HUES48 (cell line): Measurements from ENCODE around the gene ARSJ.

Source experiments
- H3K27ac ChIP-seq: one replicate; pipeline ENCODE4 v1.7.0; 2013; ENCODE audit warnings: low read depth, low read length, inconsistent platforms
- H3K27me3 ChIP-seq: 2 replicates; pipeline ENCODE4 v1.6.1; 2013; ENCODE audit warnings: mild to moderate bottlenecking, low read length; ENCODE audit not compliant: control insufficient read depth, insufficient read depth
- H3K36me3 ChIP-seq: 2 replicates; pipeline ENCODE4 v1.6.1; 2013; ENCODE audit warnings: low read length; ENCODE audit not compliant: control insufficient read depth, insufficient read depth
- H3K4me1 ChIP-seq: 2 replicates; pipeline ENCODE4 v1.6.1; 2013; ENCODE audit warnings: mild to moderate bottlenecking, low read length; ENCODE audit not compliant: control insufficient read depth, insufficient read depth
- H3K4me3 ChIP-seq: 2 replicates; pipeline ENCODE4 v1.5.1; 2013; ENCODE audit warnings: mild to moderate bottlenecking, low read depth, low read length
- H3K9ac ChIP-seq: 2 replicates; pipeline ENCODE4 v1.6.1; 2013; ENCODE audit warnings: mild to moderate bottlenecking, low read depth, low read length, moderate library complexity
- H3K9me3 ChIP-seq: 2 replicates; pipeline ENCODE4 v1.6.1; 2013; ENCODE audit warnings: low read length; ENCODE audit not compliant: control insufficient read depth, insufficient read depth

ARSJ gene

DNA sequence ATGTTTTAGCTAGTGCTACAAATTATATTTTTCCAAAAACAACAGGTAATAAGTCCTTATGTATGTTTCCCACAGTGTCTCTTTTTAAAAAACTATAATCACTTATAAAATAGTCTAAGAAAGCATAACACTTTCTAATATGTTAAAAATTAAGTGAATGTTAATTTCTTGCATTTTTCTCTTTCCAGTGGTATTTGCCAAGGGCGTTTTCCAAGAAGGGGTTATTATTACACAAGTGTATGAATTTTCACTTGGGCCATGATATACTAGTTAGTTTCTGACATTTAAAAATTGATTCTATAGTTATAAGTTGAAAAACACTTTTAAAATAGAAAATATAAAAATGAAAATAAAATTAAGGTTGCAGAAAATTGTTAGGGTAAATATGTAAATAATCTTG is 74.6 kb downstream of the ARSJ start:
- no peak overlapping the region for H3K4me3 ChIP-seq
- H3K36me3 ChIP-seq, result no peaks in the 10 kb centered on the region
- no peaks in the 10 kb centered on the region for H3K27me3 ChIP-seq
- H3K27ac ChIP-seq, result no peak overlapping the region
- no peaks in the 10 kb centered on the region for H3K4me1 ChIP-seq
- H3K9ac ChIP-seq, result no peak overlapping the region
- no peaks in the 10 kb centered on the region for H3K9me3 ChIP-seq

DNA sequence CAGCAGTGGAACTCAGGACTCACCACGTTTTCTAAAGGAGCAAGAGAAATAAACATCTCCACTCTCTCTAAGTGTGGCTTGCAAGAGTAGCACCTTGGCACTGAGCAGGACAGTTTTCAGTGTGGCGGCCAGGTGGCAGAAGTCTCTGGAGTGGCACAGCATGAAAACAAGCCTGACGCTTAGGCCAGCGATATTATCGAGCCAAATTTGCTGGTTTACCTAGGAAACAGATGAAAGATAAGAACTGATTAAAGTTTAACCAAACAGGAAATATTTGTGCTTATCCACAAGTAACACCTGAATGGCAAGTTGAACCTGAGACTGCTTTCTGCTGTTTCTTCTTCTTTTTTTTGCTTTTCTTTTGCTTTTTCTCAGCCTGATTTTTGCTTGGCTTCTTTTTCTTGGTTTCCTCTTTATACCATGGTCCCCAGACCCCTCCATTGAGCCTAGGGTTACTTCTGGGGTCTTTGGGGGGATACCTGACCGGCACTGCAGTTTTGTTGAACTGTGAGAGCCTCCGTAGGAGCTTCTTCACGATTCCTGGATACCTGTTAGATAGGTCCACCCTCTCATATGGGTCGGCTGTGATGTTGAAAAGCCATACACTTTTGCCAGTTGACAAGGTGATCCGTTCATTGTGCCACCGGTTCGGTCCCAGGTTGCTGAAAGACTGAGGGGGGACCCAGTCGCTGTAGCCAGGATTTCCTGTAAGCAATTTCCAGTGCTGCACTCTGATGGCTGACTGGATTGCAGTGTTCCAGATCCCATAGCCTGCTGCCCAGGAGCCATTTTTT is 77.3 kb downstream of the ARSJ start:
- Histone ChIP-seq H3K9ac (no peak overlapping the region), H3K27ac (no peak overlapping the region), H3K9me3 (no peaks in the 10 kb centered on the region), H3K36me3 (no peaks in the 10 kb centered on the region), H3K4me3 (no peak overlapping the region), H3K27me3 (no peaks in the 10 kb centered on the region), H3K4me1 (no peaks in the 10 kb centered on the region)

DNA sequence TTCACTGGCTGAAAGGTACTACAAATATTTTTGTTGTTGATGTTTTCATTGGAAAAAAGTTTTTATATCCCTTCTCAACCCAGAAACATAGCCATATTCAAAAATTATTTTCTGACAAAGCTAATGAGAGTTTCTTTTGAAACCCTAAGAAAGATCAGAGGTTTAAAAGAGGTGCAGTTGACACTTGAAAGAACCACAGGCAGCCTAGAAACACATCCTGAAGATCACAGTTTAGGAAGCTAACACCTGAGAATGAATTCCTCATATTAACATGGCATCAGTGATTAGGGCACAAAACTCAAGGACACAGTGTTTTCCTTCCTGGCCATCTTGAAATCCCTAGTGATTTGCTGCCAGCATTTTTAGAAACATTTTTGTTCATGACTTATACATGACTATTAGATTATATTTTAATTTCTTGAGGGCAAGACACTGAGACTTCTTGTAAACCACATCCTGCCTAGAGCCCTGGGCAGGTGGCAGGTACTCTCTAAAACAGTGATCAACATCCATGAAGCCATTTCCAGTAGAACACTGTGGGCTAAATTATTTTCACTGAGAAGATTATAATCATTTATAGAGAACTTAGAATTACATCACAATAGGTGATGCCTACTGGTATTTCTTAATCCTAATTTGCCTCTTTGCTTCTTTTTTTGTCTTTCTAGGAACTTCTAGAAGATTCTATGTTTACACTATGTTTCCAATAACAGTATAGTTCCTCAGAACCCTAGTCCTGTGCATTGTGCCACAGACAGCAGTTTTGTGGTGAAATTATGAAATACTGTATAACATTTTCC is 80.0 kb downstream of the ARSJ start:
- H3K27me3 ChIP-seq, result no peaks in the 10 kb centered on the region
- H3K4me3 ChIP-seq, result no peak overlapping the region
- H3K9me3 ChIP-seq, result no peaks in the 10 kb centered on the region
- no peak overlapping the region for H3K27ac ChIP-seq
- no peak overlapping the region for H3K9ac ChIP-seq
- no peaks in the 10 kb centered on the region for H3K4me1 ChIP-seq
- no peaks in the 10 kb centered on the region for H3K36me3 ChIP-seq

DNA sequence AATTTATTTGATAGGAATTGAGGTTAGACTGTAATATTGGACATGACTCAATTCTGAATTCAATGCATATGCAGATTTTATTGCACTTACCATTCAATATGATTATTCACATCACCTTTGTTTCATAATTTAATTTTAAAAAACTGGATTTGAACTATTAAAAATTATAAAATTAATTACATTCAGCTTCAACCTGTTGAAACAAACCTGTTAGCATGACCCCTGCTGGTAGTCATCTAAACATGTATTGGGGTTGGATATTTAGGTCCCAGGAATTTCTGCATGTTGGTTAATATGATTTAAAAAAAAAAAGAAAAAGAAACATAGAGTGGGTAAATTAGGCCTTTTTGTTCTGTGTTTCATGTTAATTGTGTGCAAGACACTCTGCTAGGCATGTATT is 85.9 kb downstream of the ARSJ start:
- H3K27me3 ChIP-seq, result no peaks in the 10 kb centered on the region
- no peaks in the 10 kb centered on the region for H3K4me1 ChIP-seq
- H3K9me3 ChIP-seq, result no peaks in the 10 kb centered on the region
- no peak overlapping the region for H3K9ac ChIP-seq
- H3K27ac ChIP-seq, result no peak overlapping the region
- H3K36me3 ChIP-seq, result no peaks in the 10 kb centered on the region
- no peak overlapping the region for H3K4me3 ChIP-seq

DNA sequence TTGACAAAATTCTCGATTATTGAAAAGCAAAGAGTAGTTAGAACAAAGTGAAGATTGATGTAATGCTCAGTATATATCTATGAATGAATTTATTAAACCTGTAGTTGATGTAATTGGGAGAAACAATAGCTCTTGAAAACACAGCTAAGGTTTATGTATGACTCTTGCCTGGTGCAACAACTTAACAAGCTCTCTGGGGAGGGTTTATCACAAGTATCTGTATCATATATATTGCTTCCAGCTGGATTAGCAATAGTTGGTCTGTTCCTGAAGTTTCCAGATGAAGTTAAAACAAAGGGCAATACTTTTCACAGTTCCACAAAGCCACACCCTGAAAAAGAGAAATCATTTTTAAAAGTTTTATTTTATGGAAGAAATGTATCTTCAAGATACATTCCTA is 91.4 kb downstream of the ARSJ start:
- H3K27ac ChIP-seq, result no peak overlapping the region
- no peaks in the 10 kb centered on the region for H3K9me3 ChIP-seq
- H3K4me1 ChIP-seq, result peaks cover 9% of the 10 kb centered on the region; the same call in 1 of the 2 replicates
- no peak overlapping the region for H3K4me3 ChIP-seq
- H3K27me3 ChIP-seq, result no peaks in the 10 kb centered on the region
- no peak overlapping the region for H3K9ac ChIP-seq
- H3K36me3 ChIP-seq, result no peaks in the 10 kb centered on the region

DNA sequence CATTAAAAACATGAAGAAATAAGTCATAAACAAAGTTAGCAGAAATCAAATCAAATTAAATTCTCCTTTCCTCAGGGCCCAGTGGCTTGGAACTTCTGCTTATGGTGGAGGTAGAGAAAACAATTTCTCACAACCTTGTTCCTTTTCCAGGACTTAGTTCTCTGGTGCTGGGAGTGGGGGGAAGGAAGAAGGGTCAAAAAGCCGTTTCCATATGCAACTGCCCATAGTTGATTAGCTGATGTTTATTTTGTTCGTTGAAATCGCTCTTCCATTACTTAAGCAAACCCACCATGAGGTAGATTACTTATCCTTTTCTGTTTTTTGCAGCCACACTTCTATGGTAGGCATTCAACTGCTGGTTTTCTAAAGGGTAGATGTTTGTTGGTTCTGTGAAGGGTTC is 94.2 kb downstream of the ARSJ start:
- H3K9ac ChIP-seq, result no peak overlapping the region
- H3K27me3 ChIP-seq, result no peaks in the 10 kb centered on the region
- H3K36me3 ChIP-seq, result no peaks in the 10 kb centered on the region
- no peaks in the 10 kb centered on the region for H3K9me3 ChIP-seq
- H3K27ac ChIP-seq, result no peak overlapping the region
- peaks cover 9% of the 10 kb centered on the region; the same call in 1 of the 2 replicates for H3K4me1 ChIP-seq
- H3K4me3 ChIP-seq, result no peak overlapping the region

DNA sequence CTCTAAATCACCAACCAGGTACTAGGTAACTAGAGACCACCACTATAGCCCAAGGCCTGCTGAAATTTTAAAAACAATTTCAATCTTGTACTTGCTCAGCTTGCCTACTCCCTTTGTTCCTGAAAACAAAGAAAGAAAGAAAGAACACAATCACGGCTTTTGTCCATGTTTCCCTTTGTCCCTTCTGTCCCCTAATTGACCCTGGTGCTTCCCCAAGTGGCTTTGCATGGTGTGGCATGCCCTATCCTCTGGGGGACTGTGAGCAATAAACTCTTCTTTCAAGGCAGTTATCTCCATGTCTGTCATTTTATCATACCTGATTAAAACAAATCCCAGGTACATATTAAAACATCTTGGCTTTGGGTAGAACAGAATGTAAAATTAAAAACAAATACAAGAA is 94.8 kb downstream of the ARSJ start:
- Histone ChIP-seq H3K4me1 (peaks cover 9% of the 10 kb centered on the region; the same call in 1 of the 2 replicates), H3K36me3 (no peaks in the 10 kb centered on the region), H3K27me3 (no peaks in the 10 kb centered on the region), H3K27ac (no peak overlapping the region), H3K4me3 (no peak overlapping the region), H3K9ac (no peak overlapping the region), H3K9me3 (no peaks in the 10 kb centered on the region)

DNA sequence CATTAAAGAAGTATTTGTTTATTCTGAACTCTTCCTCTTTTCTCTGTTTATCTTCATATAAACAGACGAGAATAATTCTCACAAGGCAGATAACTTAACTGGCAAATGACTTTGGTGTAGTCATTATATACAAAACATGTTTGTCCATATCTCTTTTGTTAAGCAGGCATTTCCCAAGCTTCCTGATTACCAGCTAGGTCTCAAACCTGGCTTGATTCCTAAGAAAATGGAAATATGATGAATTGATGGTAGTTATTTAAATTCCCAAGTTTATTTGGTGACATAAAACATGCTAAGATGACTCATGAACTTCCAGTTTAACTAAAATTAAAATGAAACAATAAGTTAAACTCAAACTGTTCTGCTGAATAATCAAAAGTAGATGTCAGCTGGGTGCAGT is 96.8 kb downstream of the ARSJ start:
- H3K9ac ChIP-seq, result no peak overlapping the region
- peaks cover 13% of the 10 kb centered on the region for H3K4me1 ChIP-seq
- H3K27me3 ChIP-seq, result no peaks in the 10 kb centered on the region
- H3K9me3 ChIP-seq, result no peaks in the 10 kb centered on the region
- H3K27ac ChIP-seq, result no peak overlapping the region
- H3K4me3 ChIP-seq, result no peak overlapping the region
- H3K36me3 ChIP-seq, result no peaks in the 10 kb centered on the region

DNA sequence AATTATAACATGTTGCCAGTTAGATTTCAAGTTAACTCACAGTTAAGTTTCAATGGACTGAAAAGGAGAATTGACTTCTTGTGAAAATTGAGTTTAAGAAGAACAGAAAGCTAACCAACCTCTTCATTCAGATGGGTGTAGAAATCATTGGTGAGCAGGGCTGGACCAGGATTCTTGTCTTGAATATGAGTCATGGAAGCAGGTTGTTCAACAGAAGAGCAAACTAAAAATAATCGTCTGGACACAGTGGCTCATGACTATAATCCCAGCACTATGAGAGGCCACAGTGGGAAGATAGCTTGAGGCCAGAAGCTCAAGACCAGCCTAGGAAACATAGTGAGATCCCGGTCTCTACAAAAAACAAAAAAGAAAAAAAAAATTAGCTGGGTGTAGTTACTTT is 98.2 kb downstream of the ARSJ start:
- Histone ChIP-seq H3K4me1 (peaks cover 13% of the 10 kb centered on the region), H3K9ac (no peak overlapping the region), H3K9me3 (no peaks in the 10 kb centered on the region), H3K27me3 (no peaks in the 10 kb centered on the region), H3K4me3 (no peak overlapping the region), H3K36me3 (no peaks in the 10 kb centered on the region), H3K27ac (no peak overlapping the region)

DNA sequence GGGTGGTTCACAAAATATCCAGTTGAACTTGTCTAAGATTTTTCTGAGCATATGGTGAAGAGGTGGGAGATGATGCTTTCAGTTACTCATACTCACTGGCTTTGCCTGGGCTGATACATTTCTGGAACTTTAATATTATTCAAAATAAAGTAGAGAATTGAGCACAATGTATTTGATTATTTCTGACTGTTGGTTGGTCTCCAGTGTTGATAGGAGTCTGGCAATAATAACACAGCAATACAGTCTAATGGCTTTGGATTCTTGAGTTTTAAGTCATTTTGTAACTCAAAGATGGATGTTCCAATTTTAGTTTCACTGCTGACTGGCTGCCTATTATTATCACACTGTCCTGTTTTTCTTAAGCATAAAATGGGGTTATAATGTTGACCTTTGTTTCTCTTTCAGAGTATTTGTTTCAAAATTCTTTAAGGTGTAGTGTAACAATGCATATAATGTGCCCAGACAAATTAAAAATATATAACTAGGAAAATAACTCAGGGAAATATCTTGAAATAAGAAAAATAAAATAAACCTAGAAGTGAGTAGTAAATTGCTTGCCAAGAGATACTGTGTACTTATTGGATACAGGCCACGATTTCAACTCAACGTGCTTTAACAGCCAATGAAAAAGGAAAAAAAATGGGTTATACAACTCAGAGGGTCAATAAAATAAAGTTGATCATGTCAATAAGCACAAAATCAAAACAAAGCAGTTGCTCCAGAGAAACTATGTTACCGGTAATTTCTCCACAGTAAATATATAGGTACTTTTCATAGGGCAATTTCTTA is 99.0 kb downstream of the ARSJ start:
- Histone ChIP-seq H3K27ac (no peak overlapping the region), H3K4me3 (no peak overlapping the region), H3K36me3 (no peaks in the 10 kb centered on the region), H3K9me3 (no peaks in the 10 kb centered on the region), H3K9ac (no peak overlapping the region), H3K4me1 (peaks cover 21% of the 10 kb centered on the region), H3K27me3 (no peaks in the 10 kb centered on the region)

DNA sequence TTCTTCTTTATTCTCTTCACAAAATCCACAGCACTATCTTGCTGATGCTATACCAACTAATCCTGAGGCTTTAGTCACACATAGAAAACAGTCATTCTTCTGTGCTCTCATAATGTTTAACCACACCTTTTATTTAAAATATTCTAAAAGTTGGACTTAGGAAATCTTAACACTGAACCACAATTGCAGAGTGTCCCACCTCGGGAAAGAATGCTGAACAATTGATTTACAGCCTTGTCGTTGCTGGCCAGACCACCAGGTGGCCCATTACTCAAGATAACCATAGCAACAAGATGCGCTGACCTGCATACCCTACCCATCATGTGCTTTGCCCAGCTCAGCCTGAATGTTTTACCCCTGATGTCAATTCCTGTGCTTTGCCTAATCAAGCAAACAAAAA is 100.8 kb downstream of the ARSJ start:
- no peaks in the 10 kb centered on the region for H3K27me3 ChIP-seq
- peak overlapping the region; percentile 4 for H3K27ac ChIP-seq
- H3K9ac ChIP-seq, result no peak overlapping the region
- no peaks in the 10 kb centered on the region for H3K36me3 ChIP-seq
- H3K4me1 ChIP-seq, result peaks cover 20% of the 10 kb centered on the region
- H3K9me3 ChIP-seq, result no peaks in the 10 kb centered on the region
- H3K4me3 ChIP-seq, result no peak overlapping the region
